Mucosa of gallbladder (tissue), 1 donor: ENCODE results near the gene HTR4. TPM values are rescaled to one million over a fixed set of nuclear protein-coding genes. Genes with fewer than 3 reads are reported as not detected.

Experiments
- DNase-seq: peaks from one replicate; pipeline ENCODE4 v3.0.0-alpha.2; 2020; ENCODE audit warnings: low spot score
- total RNA-seq: library from RNA; stranded (reverse); gene quantifications from one replicate; pipeline ENCODE4 v1.2.1, GENCODE V29; 2021
- donor health status: DM: no; HTN: no; CAD: no.

HTR4 gene
- total RNA-seq, 1 donor from 2014 or later = 3.8 TPM

DNA sequence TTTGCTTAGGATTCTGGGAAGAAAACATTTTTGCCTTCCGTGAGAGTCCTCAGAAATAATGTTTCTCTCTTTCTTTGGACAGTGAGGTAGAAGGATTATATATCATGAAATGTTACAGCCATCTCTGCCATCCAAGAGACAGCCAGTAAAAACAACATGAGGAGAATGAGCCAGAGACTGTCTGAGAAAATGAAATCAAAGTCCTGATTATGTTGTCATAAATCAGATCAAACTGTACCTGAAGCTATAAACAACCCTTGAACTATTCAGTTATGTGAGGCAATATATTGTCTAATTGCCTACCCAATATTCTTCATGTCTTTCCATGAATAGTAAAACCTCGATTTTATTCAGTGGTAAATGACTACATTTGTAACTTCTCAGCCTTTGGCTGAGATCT, 9.2 kb upstream of the HTR4 start:
- DNase-seq = no peak

GRCh38 chr5:148660346-148660660, 6.0 kb upstream of the HTR4 start:
- no peak for DNase-seq

DNA sequence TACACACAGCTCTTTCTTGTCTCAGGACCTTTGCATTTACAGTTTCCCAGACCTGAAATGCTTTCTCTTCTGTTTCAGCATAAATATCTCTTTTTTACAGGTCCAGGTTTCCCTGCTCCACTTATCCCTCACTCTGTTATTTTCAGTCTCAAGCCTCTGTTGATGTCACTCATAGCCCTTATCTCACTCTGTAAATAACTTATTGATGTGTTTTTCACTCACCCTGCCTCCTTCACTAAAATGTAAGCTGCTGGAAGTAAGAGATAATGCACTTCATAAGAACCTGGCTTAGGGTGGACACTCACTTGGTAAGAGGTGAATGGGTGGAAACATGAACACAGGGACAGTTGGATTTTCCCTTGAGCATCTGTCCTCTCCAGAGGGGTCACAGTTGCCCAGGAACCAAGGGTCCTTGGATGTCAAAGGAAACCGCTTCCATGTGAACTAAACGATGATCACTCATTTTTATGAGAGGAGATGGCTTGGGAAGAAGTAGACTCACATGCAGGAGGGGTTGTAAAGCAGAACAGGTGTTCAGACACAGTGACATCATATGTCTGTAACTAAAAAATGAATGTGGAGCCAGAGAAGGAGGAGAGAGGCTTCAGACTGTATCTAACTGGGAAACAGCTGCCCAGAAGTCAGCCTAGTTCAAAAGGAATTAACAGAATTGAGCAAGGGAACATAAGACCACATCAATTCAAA, 5.5 kb upstream of the HTR4 start:
- DNase-seq = no peak

GRCh38 chr5:148653291-148653835, 964 bp downstream of the HTR4 start:
- DNase-seq = no peak

DNA sequence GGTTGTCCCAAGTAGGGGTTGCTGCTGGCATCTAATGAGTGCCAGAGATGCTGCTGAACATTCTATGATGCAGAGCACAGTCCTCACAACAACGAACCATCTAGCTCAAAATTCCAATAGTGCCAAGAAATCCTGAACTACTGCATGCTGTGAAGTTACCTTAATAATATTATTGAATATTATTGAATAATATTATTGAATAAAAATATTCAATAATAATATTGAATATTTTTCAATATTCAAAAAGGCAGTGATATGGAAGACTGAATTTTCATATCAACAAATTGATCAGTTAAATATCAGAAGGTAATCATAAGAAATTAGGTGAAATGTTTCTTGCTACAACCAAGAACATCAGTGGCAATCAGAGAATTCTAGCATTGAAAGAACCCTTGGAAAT, 2.8 kb downstream of the HTR4 start:
- no peak for DNase-seq

- no peak for DNase-seq
These were observed 8.8 kb downstream of the HTR4 start for GRCh38 chr5:148645527-148645926.

DNA sequence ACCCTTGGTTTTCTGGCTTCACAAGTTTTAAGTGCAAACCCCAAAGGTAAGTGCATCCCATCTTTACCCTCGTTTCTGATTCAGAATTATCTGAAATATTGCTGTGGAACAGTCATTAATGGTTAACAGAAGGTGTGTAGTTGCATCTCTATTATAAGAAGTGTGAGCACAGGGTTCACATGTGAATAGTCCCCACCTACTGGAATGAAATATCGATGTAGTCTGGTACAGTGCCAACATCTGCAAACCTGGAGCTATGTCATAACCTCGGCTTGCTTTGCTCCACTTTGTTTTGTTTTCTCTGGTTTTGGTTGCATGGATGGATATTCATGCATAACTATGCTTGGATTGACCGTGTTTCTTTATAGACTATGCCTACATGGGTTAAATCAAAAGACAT, 12.6 kb downstream of the HTR4 start:
- peak; percentile 50 for DNase-seq

DNA sequence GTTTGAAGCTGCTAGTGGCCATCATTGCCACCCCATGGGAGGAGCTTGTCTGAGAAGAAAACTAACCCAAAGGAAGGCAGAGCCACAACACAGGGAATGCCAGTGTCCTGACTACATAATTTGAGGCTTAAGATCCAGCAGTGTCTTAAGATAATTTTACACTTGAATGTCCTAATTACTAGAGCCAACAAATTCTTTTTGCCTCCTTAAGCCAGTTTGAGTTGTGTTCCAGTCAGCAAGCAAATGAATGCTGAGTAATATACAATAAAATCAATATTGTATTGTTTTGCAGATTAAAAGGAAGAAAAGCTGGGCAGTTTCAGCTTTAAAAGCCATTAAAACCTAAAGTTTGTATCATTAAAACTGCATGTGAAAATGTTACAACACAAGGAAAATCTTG, 13.9 kb downstream of the HTR4 start:
- DNase-seq = no peak

DNA sequence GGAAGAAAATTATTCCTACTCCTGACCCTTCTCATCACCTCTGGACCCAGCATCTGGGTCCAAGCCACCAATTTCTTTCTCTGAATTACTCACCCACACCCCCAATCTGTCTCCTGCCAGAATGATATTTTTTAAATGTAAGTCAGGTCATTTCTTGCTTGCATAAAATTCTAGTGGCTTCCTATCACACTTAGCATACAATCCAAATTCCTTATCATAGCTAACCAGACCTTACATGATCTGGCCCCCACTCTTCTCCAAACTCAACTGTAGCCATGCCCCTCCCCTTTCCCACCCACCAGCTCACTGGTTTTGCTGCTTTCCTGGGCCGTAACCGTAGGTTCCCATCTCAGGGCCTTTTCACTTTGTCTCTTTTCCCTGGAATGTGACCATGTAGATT, 15.2 kb downstream of the HTR4 start:
- DNase-seq = no peak

DNA sequence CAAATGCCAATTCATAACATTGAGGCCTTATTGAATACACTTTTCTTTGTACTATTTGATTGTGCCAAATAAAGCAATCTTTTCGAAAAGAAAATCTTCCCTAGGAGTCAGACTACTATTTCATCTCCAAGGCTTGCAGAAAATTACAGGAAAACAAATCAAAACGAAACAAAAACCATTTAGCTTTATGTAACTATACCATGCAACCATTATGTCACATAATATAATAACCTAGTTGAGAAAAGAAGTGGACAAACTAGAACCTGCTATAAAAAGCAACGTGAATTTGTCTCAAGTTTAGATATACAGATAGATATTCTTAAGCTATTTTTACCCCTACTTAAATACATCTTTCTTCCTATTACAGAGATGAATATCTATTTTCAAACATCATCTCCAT, 18.0 kb downstream of the HTR4 start:
- no peak for DNase-seq

- DNase-seq = no peak
These were observed 18.8 kb downstream of the HTR4 start for GRCh38 chr5:148635321-148636083.

DNA sequence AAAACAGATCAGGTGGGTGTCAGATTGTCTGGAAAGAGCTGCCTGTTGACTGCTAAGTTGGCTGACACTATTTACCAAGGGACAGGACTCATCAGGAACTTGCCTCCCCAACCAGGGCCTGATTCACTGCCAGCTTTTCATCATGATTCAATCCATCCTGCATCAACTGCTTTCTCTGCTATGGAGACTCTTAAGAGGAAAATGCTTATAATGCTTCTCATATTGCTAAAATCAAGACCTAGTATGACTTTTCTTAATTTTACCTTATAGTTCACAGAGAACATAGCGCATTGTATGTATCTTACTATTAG, 21.3 kb downstream of the HTR4 start:
- DNase-seq = no peak

DNA sequence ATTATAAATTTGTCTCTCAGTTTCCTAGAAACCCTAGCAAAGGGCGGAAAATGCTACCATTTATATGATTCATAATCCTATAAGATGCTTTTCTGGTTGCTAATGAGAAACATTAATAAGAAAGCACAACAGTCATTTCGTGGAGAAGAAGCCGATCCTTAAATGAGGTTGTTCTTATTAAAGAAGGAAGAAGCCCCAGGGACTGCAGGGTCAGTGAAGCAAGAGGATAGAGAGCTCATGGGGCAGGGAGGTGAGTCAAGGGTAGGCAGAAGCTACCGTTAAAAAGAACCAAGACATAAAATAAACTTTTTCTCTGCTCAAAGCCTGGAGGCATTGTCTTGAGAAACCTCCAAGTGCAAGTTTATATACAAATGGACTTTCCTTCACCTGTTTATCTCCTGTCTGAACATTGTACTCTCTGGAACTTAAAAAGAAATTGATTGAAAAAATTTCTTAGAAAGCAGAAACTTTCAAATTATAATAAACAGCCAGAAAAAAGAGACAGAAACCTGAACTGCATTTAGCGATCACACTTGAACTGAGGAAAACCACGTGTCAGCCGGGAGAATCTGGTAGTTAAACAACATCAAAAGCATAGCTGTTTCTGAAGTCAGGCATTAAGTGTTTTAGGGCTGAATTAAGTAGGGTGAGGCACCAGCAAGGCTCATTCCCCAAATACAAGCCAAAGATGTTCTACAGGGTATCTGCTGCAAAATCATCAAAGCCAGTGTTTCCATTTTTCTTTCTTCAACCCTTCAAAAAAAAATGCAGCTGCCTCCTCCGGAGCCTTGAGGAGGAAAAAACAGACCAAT, 21.9 kb downstream of the HTR4 start:
- no peak for DNase-seq

DNA sequence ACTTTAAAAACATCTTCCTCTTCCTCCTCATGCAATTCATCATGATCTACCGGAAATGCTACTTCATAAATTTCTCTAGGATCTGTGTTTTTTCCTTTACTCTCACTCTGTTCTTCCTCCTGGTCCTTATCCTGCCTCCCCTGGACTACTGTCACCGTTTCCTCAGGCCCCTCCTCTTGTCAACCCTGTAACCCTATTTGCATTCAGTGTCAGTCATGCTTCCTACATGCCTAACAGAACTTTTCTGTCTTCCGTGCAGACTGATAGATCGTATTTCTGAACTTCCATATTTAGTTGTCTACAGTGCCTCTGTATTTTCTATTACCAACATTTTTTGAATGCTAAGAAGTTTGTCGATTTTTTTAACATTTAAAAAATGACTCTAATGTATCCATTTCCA, 27.3 kb downstream of the HTR4 start:
- DNase-seq = no peak

DNA sequence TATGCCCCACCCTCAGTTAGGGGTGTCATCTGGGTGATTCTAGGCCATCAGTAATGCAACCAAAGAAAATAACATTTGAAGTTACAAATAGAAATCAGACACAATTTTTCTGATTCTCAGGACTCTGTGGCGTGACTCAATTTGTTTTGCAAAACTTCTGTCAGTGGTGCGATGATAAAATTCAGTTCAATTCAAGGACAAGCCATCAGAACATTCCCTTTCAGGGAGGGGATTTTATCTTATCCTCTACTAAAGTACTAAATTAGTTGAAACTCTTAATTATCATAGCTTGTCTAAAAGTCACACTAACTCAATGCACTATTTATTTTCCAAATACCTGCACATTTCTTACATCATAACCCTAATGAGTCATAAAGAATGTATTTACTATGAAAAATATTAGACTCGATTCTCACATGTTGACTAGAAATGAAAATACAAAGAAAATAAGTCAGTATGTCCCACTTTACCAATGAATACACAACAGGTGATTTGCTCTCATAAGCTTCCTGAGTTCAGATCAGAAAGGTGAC, 28.2 kb downstream of the HTR4 start:
- no peak for DNase-seq

GRCh38 chr5:148625250-148625649, 29.1 kb downstream of the HTR4 start:
- DNase-seq = no peak

- no peak for DNase-seq
These were observed 30.6 kb downstream of the HTR4 start for GRCh38 chr5:148623741-148624140.

DNA sequence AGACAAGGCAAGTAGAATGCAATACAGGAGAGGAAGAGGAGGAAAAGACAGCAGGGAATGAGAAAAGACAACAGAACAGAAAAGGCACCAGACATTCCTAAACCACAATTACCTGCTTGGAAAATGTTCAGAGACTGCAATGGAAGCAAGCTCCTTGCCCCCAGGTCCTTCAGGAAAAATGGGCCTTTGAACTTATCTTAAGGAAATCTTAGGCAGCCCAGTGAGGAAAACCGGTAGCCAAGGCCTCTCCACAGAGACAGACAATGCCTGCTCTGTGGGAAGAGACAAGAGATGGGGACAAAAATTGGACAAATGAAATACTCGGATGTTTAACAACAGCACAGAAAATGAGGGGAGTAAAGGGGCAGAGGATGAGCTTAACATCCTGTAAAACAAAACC, 31.2 kb downstream of the HTR4 start:
- no peak for DNase-seq

DNA sequence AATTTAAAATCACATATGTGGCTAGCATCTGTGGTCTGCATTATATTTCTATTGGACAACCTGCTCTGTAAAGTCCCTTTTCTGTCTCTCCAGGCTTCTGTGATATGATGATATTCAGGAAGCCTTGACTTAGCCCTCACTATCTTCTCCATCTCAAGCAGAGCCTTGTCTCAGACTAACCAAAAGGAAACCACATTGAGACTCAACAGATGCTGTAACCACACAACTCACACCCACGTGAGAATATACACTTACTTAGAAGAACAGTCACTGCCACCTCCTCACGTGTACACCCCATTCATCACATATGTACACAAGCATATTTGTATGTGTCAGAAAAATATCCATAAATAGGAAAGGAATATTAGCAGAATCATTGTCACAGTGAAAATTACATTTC, 33.6 kb downstream of the HTR4 start:
- DNase-seq = no peak

- DNase-seq = no peak
These were observed 34.2 kb downstream of the HTR4 start for GRCh38 chr5:148620091-148620490.

DNA sequence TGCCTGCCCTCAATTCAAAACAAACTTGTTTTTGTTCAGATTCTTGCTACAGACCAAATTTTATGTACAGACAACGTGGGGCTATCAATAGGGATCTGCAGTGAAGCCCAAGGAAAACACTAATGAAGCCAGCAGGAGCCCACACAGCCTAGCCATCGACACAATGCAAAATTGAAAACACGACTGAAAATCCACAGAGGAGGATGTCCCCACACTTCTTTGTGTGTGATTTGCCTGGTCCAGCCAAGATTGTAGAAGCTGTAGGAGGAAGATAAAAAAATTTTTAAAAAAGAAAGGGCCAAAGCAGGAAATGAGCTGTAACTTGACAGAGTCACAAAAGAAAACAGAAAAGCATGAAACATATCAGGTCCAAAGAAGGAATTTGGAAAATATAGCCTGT, 34.8 kb downstream of the HTR4 start:
- no peak for DNase-seq

GRCh38 chr5:148615644-148616275, 38.6 kb downstream of the HTR4 start:
- no peak for DNase-seq
